CD4-positive, alpha-beta T cell treated with Interleukin-2 at 100 ng/mL for 4 hours (primary cell): ENCODE measurements around the gene MYOG.

Source experiments
- DNase-seq: peaks from one replicate; pipeline ENCODE4 v3.0.0-alpha.2; 2020; ENCODE audit warnings: low spot score

The MYOG gene

GRCh38 chr1:203117611-203118575 is 32.1 kb upstream of the MYOG start:
- no peak for DNase-seq

GRCh38 chr1:203116091-203116820 is 30.4 kb upstream of the MYOG start:
- no peak for DNase-seq

GRCh38 chr1:203114202-203114601 is 28.4 kb upstream of the MYOG start:
- DNase-seq: no peak

GRCh38 chr1:203113308-203113707 is 27.5 kb upstream of the MYOG start:
- no peak for DNase-seq

GRCh38 chr1:203112475-203112874 is 26.7 kb upstream of the MYOG start:
- no peak for DNase-seq

- no peak for DNase-seq
Measured at GRCh38 chr1:203104789-203105390, 19.1 kb upstream of the MYOG start.

- no peak for DNase-seq
Measured at GRCh38 chr1:203103829-203104495, 18.1 kb upstream of the MYOG start.

- DNase-seq: no peak
Measured at GRCh38 chr1:203103216-203103615, 17.4 kb upstream of the MYOG start.

GRCh38 chr1:203101813-203102634 is 16.2 kb upstream of the MYOG start:
- no peak for DNase-seq

GRCh38 chr1:203100516-203100869 is 14.7 kb upstream of the MYOG start:
- no peak for DNase-seq

GRCh38 chr1:203099805-203100515 is 14.1 kb upstream of the MYOG start:
- no peak for DNase-seq

- no peak for DNase-seq
Measured at GRCh38 chr1:203098914-203099520, 13.2 kb upstream of the MYOG start.

- DNase-seq: no peak
Measured at GRCh38 chr1:203098445-203098844, 12.6 kb upstream of the MYOG start.

- DNase-seq: no peak
Measured at GRCh38 chr1:203097001-203097400, 11.2 kb upstream of the MYOG start.

- DNase-seq: no peak
Measured at GRCh38 chr1:203096566-203096965, 10.8 kb upstream of the MYOG start.

GRCh38 chr1:203095061-203095690 is 9.4 kb upstream of the MYOG start:
- DNase-seq: no peak

GRCh38 chr1:203093754-203094410 is 8.1 kb upstream of the MYOG start:
- DNase-seq: no peak

GRCh38 chr1:203091761-203092330 is 6.0 kb upstream of the MYOG start:
- no peak for DNase-seq

- DNase-seq: no peak
Measured at GRCh38 chr1:203091199-203091477, 5.3 kb upstream of the MYOG start.
